Mesenchymal stem cell (in vitro differentiated cells and primary cell): Measurements from ENCODE around the gene DRG1.

ENCODE experiments used
- DNase-seq: peaks from one replicate; pipeline ENCODE4 v3.0.0-alpha.2; 2013
- H2AFZ ChIP-seq: one replicate; pipeline ENCODE4 v1.6.1; 2013; ENCODE audit warnings: low read depth, mild to moderate bottlenecking, control low read depth, inconsistent platforms, low read length, moderate library complexity
- H2AK5ac ChIP-seq: 2 replicates; pipeline ENCODE4 v1.6.1; 2013; ENCODE audit warnings: low read length, moderate library complexity, mild to moderate bottlenecking, inconsistent platforms; ENCODE audit not compliant: severe bottlenecking
- H2BK120ac ChIP-seq: one replicate; pipeline ENCODE4 v1.6.1; 2013; ENCODE audit warnings: low read depth, mild to moderate bottlenecking, inconsistent platforms, low read length, moderate library complexity
- H2BK12ac ChIP-seq, 2 experiments: one replicate each; pipeline ENCODE4 v1.6.1; 2013; ENCODE audit warnings: inconsistent platforms in 2 of 2, low read length in 2 of 2, mild to moderate bottlenecking in 2 of 2, moderate library complexity in 2 of 2, control low read depth in 1 of 2
- H2BK15ac ChIP-seq: one replicate; pipeline ENCODE4 v1.6.1; 2013; ENCODE audit warnings: mild to moderate bottlenecking, low read depth, inconsistent platforms; ENCODE audit not compliant: poor library complexity, severe bottlenecking
- H2BK5ac ChIP-seq: 2 replicates; pipeline ENCODE4 v1.6.1; 2013; ENCODE audit warnings: low read depth, mild to moderate bottlenecking, low read length, control low read depth, inconsistent platforms; ENCODE audit not compliant: poor library complexity, severe bottlenecking
- H3K14ac ChIP-seq, 2 experiments: one replicate each; pipeline ENCODE4 v1.6.1; 2013; ENCODE audit warnings: inconsistent platforms in 2 of 2, low read length in 2 of 2, control low read depth in 1 of 2, mild to moderate bottlenecking in 1 of 2, moderate library complexity in 1 of 2
- H3K18ac ChIP-seq, 2 experiments: one replicate each; pipeline ENCODE4 v1.6.1; 2013; ENCODE audit warnings: inconsistent platforms in 2 of 2, low read length in 2 of 2, control low read depth in 1 of 2, low read depth in 1 of 2, mild to moderate bottlenecking in 1 of 2
- H3K23ac ChIP-seq, 2 experiments: one replicate each; pipeline ENCODE4 v1.6.1; 2013; ENCODE audit warnings: inconsistent platforms in 2 of 2, low read length in 2 of 2, mild to moderate bottlenecking in 2 of 2, moderate library complexity in 2 of 2, control low read depth in 1 of 2
- H3K27ac ChIP-seq: 2 replicates; pipeline ENCODE4 v1.5.1; 2013; ENCODE audit warnings: mild to moderate bottlenecking, moderate library complexity, low read length, control low read depth, inconsistent platforms; ENCODE audit not compliant: poor library complexity, severe bottlenecking
- H3K27me3 ChIP-seq, 2 experiments: 2 replicates each; pipeline versions ENCODE4 v1.6.1 to v1.7.0; 2013; ENCODE audit warnings: low read length in 2 of 2, mild to moderate bottlenecking in 2 of 2, moderate library complexity in 2 of 2, control low read depth in 1 of 2, inconsistent platforms in 1 of 2; ENCODE audit not compliant: control insufficient read depth in 1 of 2, insufficient read depth in 1 of 2
- H3K36me3 ChIP-seq, 2 experiments: 2 replicates each; pipeline versions ENCODE4 v1.6.1 to v1.7.0; 2013; ENCODE audit warnings: low read length in 2 of 2, control low read depth in 1 of 2, inconsistent platforms in 1 of 2, low read depth in 1 of 2, mild to moderate bottlenecking in 1 of 2; ENCODE audit not compliant: insufficient read depth in 2 of 2, control insufficient read depth in 1 of 2
- H3K4ac ChIP-seq, 2 experiments: one replicate each; pipeline ENCODE4 v1.6.1; 2013; ENCODE audit warnings: inconsistent platforms in 2 of 2, low read length in 2 of 2, mild to moderate bottlenecking in 2 of 2, moderate library complexity in 2 of 2, control low read depth in 1 of 2, low read depth in 1 of 2
- H3K4me1 ChIP-seq: 2 replicates; pipeline ENCODE4 v1.6.1; 2013; ENCODE audit warnings: low read depth, low read length, control low read depth; ENCODE audit not compliant: control insufficient read depth, insufficient read depth
- H3K4me2 ChIP-seq: 2 replicates; pipeline ENCODE4 v1.6.1; 2013; ENCODE audit warnings: low read length, mild to moderate bottlenecking, inconsistent platforms; ENCODE audit not compliant: poor library complexity, severe bottlenecking
- H3K4me3 ChIP-seq, 2 experiments: 2 replicates each; pipeline versions ENCODE4 v1.5.1 to v1.7.0; 2013; ENCODE audit warnings: low read length in 2 of 2, mild to moderate bottlenecking in 2 of 2, control low read depth in 1 of 2, low read depth in 1 of 2; ENCODE audit not compliant: insufficient read depth in 1 of 2
- H3K79me1 ChIP-seq: replicated peaks from 2 replicates; pipeline ENCODE4 v1.6.1; 2013; ENCODE audit warnings: mild to moderate bottlenecking, control low read depth, low read length, inconsistent platforms; ENCODE audit not compliant: poor library complexity, severe bottlenecking
- H3K9ac ChIP-seq: 2 replicates; pipeline ENCODE4 v1.7.0; 2013; ENCODE audit warnings: mild to moderate bottlenecking, low read length, moderate library complexity
- H3K9me3 ChIP-seq: 2 replicates; pipeline ENCODE4 v1.7.0; 2013; ENCODE audit warnings: mild to moderate bottlenecking, low read length; ENCODE audit not compliant: control insufficient read depth
- H4K8ac ChIP-seq: one replicate; pipeline ENCODE4 v1.6.1; 2013; ENCODE audit warnings: inconsistent platforms, mild to moderate bottlenecking, low read length, moderate library complexity
- H4K91ac ChIP-seq: one replicate; pipeline ENCODE4 v1.6.1; 2013; ENCODE audit warnings: mild to moderate bottlenecking, low read length, inconsistent platforms
- WGBS: methylation state at CpG from one replicate; pipeline ENCODE4 v1.1.7; 2013; ENCODE audit warnings: mixed read lengths; 5-methylcytosine and 5-hydroxymethylcytosine counted together

DRG1 gene

DNA sequence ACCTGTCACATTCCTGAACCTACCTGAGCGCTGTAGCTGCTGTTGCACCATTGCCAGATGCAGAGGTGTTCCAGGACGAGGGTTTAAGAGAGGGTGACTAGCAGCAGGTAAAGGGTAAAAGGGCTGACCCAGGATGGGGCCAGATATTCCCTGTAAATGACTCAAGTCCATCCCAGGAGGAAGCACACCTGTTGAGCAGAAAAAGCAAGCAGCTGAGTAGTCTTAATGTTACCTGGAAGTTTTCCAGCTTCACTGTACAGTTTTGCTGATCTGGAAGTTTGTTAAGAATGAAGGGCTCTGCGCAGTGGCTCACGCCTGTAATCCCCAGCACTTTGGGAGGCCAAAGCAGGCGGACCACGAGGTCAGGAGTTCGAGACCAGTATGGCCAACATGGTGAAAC, 41.3 kb downstream of the DRG1 start:
- Histone ChIP-seq H3K27me3 (no peaks in the 10 kb centered on the region), H3K4me3 (no peak overlapping the region), H2BK5ac (no peak overlapping the region), H2BK15ac (no peak overlapping the region), H2AFZ (no peak overlapping the region), H3K9me3 (no peaks in the 10 kb centered on the region), H3K4ac (no peak overlapping the region), H3K14ac (no peak overlapping the region), H3K27ac (no peak overlapping the region), H3K4me2 (no peak overlapping the region), H3K4me1 (no peaks in the 10 kb centered on the region), H4K8ac (no peak overlapping the region), H2AK5ac (no peak overlapping the region), H3K23ac (no peak overlapping the region), H2BK12ac (no peak overlapping the region), H4K91ac (no peak overlapping the region), H3K18ac (no peak overlapping the region), H3K9ac (no peak overlapping the region), H3K79me1 (peaks cover 26% of the 10 kb centered on the region), H3K36me3 (peaks cover 54 to 99% of the 10 kb centered on the region in 2 experiments), H2BK120ac (no peak overlapping the region)
- WGBS = 98% methylated on average over 7 of the region's 7 CpGs
- DNase-seq = no peak

DNA sequence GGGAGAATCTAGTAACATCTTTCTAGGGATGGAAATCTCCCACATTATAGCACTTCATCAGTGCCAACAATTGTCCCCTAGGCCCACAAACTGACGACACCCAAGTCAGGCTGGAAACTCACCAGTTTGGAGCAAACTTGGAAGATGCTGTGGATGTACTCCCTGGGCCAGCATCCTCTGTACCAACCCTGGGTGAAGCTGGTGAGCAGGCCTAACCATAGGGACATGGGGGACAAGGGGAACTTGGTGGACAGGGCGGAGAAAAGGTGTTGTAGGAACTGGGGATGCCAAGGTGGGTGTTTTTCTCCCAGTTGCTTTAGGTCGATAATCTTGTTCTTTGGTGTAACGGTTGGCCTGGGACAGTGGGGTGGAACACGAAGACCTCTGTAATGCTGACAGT, 42.2 kb downstream of the DRG1 start:
- Histone ChIP-seq H2AFZ (no peak overlapping the region), H4K91ac (peak overlapping the region; percentile 39), H3K79me1 (peaks cover 28% of the 10 kb centered on the region), H3K9ac (no peak overlapping the region), H3K9me3 (no peaks in the 10 kb centered on the region), H3K36me3 (peaks cover 50 to 97% of the 10 kb centered on the region in 2 experiments), H3K4ac (no peak overlapping the region), H3K4me1 (no peaks in the 10 kb centered on the region), H3K23ac (no peak overlapping the region), H3K18ac (no peak overlapping the region), H4K8ac (peak overlapping the region; percentile 65), H3K4me2 (no peak overlapping the region), H2BK12ac (no peak overlapping the region), H2BK5ac (no peak overlapping the region), H2BK15ac (no peak overlapping the region), H3K27me3 (no peaks in the 10 kb centered on the region), H3K14ac (no peak overlapping the region), H2BK120ac (no peak overlapping the region), H3K27ac (no peak overlapping the region), H2AK5ac (no peak overlapping the region), H3K4me3 (no peak overlapping the region)
- 100% methylated on average over 5 of the region's 5 CpGs for WGBS
- no peak for DNase-seq

DNA sequence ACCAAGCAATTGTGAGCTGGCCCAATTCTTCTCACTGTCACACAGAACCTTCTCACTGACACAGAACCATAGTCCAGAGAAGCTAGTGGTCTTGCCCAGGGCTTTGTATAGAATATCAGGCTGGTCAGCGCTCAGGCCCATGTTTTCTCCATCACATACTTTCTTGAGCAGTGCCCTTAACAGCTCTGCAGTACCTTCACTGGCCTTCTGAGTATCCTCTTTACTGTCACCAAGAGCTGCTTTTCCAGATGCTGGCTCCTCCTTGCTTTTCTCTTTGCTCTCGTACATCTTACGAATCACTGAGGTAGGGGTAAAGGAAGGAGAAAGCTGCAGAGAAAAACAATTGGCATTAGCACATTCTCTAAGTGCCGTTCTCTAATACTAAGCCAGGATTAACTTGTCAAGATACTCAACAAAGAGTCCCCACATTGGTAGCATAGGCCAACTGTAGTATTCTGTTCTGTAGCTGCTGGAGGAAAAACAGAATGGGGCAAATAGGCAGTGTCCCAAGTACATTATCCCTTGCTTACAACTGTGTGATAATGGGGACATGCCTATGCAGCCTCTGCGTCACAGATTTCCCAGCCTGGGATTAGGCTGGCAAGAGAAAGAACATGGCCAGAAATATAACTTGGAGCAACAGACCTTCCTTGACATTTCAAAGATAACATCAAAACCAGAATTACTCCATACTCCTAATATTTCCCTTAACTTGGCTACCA, 43.5 kb downstream of the DRG1 start:
- Histone ChIP-seq H3K18ac (no peak overlapping the region), H3K9me3 (no peaks in the 10 kb centered on the region), H2BK120ac (no peak overlapping the region), H4K91ac (no peak overlapping the region), H3K79me1 (peaks cover 26% of the 10 kb centered on the region), H3K23ac (no peak overlapping the region), H3K27ac (no peak overlapping the region), H3K14ac (no peak overlapping the region), H3K36me3 (peaks cover 56 to 98% of the 10 kb centered on the region in 2 experiments), H2AFZ (no peak overlapping the region), H3K4ac (no peak overlapping the region), H2AK5ac (no peak overlapping the region), H3K4me2 (no peak overlapping the region), H3K9ac (no peak overlapping the region), H3K4me3 (no peak overlapping the region), H3K4me1 (peaks cover 2% of the 10 kb centered on the region), H2BK5ac (no peak overlapping the region), H3K27me3 (no peaks in the 10 kb centered on the region), H4K8ac (no peak overlapping the region), H2BK15ac (no peak overlapping the region), H2BK12ac (no peak overlapping the region)
- 100% methylated on average over 3 of the region's 5 CpGs for WGBS
- DNase-seq = no peak

DNA sequence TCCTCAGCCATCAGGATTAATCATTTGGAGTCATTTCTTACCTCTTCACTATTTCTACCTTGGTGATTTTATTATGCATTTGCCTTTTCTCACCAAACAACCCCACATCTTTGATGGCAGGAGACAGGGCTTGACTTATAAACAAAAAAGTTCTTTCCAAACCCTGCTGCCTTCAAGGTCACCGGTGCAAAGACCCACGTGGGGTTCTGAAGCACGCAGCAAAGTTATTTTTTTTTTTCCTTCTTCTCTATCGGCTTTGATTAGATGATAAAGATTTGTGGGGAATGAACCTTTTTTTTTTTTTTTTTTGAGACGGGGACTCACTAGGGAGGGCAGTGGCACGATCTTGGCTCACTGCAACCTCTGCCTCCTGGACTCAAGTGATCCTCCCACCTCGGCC, 44.1 kb downstream of the DRG1 start:
- Histone ChIP-seq H4K8ac (no peak overlapping the region), H4K91ac (no peak overlapping the region), H3K27me3 (no peaks in the 10 kb centered on the region), H3K18ac (no peak overlapping the region), H3K9me3 (no peaks in the 10 kb centered on the region), H3K4me2 (no peak overlapping the region), H3K4me1 (peaks cover 2% of the 10 kb centered on the region), H2AFZ (no peak overlapping the region), H3K23ac (no peak overlapping the region), H3K9ac (no peak overlapping the region), H2AK5ac (no peak overlapping the region), H2BK12ac (no peak overlapping the region), H3K27ac (no peak overlapping the region), H3K14ac (no peak overlapping the region), H3K4ac (no peak overlapping the region), H2BK5ac (no peak overlapping the region), H3K36me3 (peaks cover 62 to 98% of the 10 kb centered on the region in 2 experiments), H3K4me3 (no peak overlapping the region), H3K79me1 (peaks cover 30% of the 10 kb centered on the region), H2BK15ac (no peak overlapping the region), H2BK120ac (no peak overlapping the region)
- 93% methylated on average over 6 of the region's 7 CpGs for WGBS
- no peak for DNase-seq
